Measurements from ENCODE around the gene SLC17A8. TPM values are rescaled to one million over a fixed set of nuclear protein-coding genes. Genes with fewer than 3 reads are reported as not detected.

Gene SLC17A8
- total and polyA plus RNA-seq, 2 donors (not counting 3 experiments of a cell fraction or from before 2014, with no cell fraction given): not detected

DNA sequence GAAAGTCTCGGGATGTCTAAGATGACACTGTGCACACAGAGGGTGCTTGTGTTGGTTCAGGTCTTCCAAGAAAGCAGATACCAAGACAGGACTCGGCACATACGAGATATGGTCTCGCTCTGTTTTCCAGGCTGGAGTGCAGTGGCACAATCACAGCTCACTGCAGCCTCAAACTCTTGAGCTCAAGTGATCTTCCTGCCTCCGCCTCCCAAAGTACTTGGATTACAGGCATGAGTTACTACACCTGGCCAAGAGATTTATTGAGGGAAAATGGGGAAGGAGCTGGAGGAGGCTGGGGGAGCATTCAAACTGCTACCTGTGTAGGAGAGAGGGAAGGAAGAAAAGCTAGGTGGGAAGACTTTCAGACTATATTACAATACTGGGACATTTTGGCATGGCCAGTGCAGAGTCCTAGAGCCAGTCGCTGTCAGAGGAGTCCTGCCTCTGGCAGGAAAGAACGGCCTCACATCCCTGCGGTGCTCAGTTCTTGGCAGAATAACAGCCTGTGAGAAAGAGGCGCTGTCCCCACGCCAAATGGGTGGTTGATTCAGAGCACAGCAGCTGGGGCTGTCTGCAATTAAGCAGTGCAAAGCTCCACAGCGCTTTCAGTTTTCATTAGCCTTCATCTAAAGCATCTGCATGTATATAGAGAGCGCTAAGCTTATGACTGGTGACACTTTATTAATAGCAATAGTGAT is 18.3 kb downstream of the SLC17A8 start:
- Histone ChIP-seq H3K4me3 (replicated peaks in 1 of 3; ENCODE audit: insufficient read depth in 1 of 3, low read depth in 1 of 3, low read length in 3 of 3) (no peak overlapping the region), H3K4me2 (ENCODE audit: insufficient read depth, low read length) (no peak overlapping the region), H3K27me3 (ENCODE audit: control insufficient read depth in 2 of 2, insufficient read depth in 2 of 2, low read length in 2 of 2) (no peaks in the 10 kb centered on the region), H3K9ac (replicated peaks; ENCODE audit: extremely low read depth, insufficient read depth, low read length) (no peak overlapping the region), H2AFZ (ENCODE audit: low read depth, low read length) (no peak overlapping the region), H3K79me2 (ENCODE audit: control insufficient read depth, insufficient read depth, low read length) (no peaks in the 10 kb centered on the region), H3K4me1 (ENCODE audit: control insufficient read depth, extremely low read depth, insufficient read depth, low read length) (no peaks in the 10 kb centered on the region), H3K36me3 (ENCODE audit: control insufficient read depth in 2 of 2, extremely low read depth in 1 of 2, insufficient read depth in 2 of 2, low read length in 2 of 2) (no peaks in the 10 kb centered on the region), H4K20me1 (replicated peaks; ENCODE audit: control insufficient read depth, extremely low read depth, insufficient read depth, low read length) (no peaks in the 10 kb centered on the region), H3K27ac (ENCODE audit: insufficient read depth, low read depth, low read length) (no peak overlapping the region), H3K9me1 (replicated peaks; ENCODE audit: control insufficient read depth, extremely low read depth, insufficient read depth, low read length) (no peaks in the 10 kb centered on the region), H3K9me3 (replicated peaks; ENCODE audit: control insufficient read depth, insufficient read depth, low read length) (no peaks in the 10 kb centered on the region)
- TF ChIP-seq, protein P1, sequence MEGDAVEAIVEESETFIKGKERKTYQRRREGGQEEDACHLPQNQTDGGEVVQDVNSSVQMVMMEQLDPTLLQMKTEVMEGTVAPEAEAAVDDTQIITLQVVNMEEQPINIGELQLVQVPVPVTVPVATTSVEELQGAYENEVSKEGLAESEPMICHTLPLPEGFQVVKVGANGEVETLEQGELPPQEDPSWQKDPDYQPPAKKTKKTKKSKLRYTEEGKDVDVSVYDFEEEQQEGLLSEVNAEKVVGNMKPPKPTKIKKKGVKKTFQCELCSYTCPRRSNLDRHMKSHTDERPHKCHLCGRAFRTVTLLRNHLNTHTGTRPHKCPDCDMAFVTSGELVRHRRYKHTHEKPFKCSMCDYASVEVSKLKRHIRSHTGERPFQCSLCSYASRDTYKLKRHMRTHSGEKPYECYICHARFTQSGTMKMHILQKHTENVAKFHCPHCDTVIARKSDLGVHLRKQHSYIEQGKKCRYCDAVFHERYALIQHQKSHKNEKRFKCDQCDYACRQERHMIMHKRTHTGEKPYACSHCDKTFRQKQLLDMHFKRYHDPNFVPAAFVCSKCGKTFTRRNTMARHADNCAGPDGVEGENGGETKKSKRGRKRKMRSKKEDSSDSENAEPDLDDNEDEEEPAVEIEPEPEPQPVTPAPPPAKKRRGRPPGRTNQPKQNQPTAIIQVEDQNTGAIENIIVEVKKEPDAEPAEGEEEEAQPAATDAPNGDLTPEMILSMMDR (IDR thresholded peaks at IDR 0.05; ENCODE audit: extremely low read depth in 1 of 2, insufficient read depth in 1 of 2, low read depth in 1 of 2, low read length in 2 of 2): no peak
- TF ChIP-seq JUN (IDR thresholded peaks at IDR 0.05; ENCODE audit: borderline replicate concordance, insufficient read depth, insufficient read length, low read depth) (no peak), FOS (IDR thresholded peaks at IDR 0.05; ENCODE audit: borderline replicate concordance, insufficient read depth, low read length) (no peak), GATA2 (IDR thresholded peaks at IDR 0.05; ENCODE audit: insufficient read depth, insufficient read length, low read depth, low read length) (no peak)
- CTCF ChIA-PET: interaction anchor here (1.0 to 1.4 kb wide), 3 partner anchors 27 to 30 kb away, joined by 3 to 5 read pairs (median 4); no protein-coding TSS in a partner anchor
- FAIRE-seq: no peak
- POLR2A ChIA-PET: no interaction called here
- BruUV-seq (replicated peaks): no TSS peak
- intact Hi-C loops (cut with micrococcal nuclease): no loop called here
- no peak for DNase-seq (ENCODE audit: low read depth, low spot score)
- dilution Hi-C loops (cut with MboI; ENCODE audit: extremely low pct_ligation_motif_present, low sequenced_read_pairs): no loop called here

DNA sequence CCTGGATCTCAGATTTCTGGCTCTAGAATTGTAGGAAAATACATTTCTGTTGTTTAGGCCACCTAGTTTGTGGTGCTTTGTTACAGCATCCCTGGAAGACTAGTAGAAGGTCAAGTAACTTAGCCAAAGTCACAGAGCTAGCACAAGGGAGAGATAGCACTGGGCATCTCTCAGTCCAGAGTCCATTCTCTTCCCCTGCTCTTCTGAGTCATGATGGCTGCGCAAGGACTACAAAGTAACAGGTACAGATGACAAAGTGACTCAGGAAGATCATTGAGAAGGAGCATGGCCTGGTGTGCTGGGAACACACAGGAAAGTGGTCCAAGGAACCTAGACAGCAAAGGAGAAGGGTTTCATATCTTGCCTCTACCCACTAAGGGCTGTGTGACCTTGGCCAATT is 19.3 kb downstream of the SLC17A8 start:
- CTCF ChIA-PET: interaction anchor here (1.1 to 3.8 kb wide), 2 partner anchors 9 to 28 kb away, joined by 3 to 21 read pairs; no protein-coding TSS in a partner anchor
- intact Hi-C loops (cut with micrococcal nuclease): no loop called here

More for the DNA sequence above, 19.3 kb downstream of the SLC17A8 start:
- no peaks in the 10 kb centered on the region for H3K9me3 ChIP-seq (replicated peaks; ENCODE audit: control insufficient read depth, insufficient read depth, low read length)
- DNase-seq (ENCODE audit: low read depth, low spot score) (no peak), FAIRE-seq (no peak)
- no TSS peak for BruUV-seq (replicated peaks)
- H3K4me2 ChIP-seq (ENCODE audit: insufficient read depth, low read length): no peak overlapping the region
- no peak overlapping the region for H2AFZ ChIP-seq (ENCODE audit: low read depth, low read length)
- H3K27me3 ChIP-seq (ENCODE audit: control insufficient read depth in 2 of 2, insufficient read depth in 2 of 2, low read length in 2 of 2): no peaks in the 10 kb centered on the region
- H3K4me1 ChIP-seq (ENCODE audit: control insufficient read depth, extremely low read depth, insufficient read depth, low read length): no peaks in the 10 kb centered on the region
- H3K79me2 ChIP-seq (ENCODE audit: control insufficient read depth, insufficient read depth, low read length): no peaks in the 10 kb centered on the region
- no peaks in the 10 kb centered on the region for H3K36me3 ChIP-seq (ENCODE audit: control insufficient read depth in 2 of 2, extremely low read depth in 1 of 2, insufficient read depth in 2 of 2, low read length in 2 of 2)
- H4K20me1 ChIP-seq (replicated peaks; ENCODE audit: control insufficient read depth, extremely low read depth, insufficient read depth, low read length): no peaks in the 10 kb centered on the region
- H3K4me3 ChIP-seq (replicated peaks in 1 of 3; ENCODE audit: insufficient read depth in 1 of 3, low read depth in 1 of 3, low read length in 3 of 3): no peak overlapping the region
- dilution Hi-C loops (cut with MboI; ENCODE audit: extremely low pct_ligation_motif_present, low sequenced_read_pairs): no loop called here
- TF ChIP-seq GATA2 (IDR thresholded peaks at IDR 0.05; ENCODE audit: insufficient read depth, insufficient read length, low read depth, low read length) (no peak), POLR2A (IDR thresholded peaks at IDR 0.05; ENCODE audit: low read depth, low read length) (no peak), POLR2AphosphoS5 (IDR thresholded peaks at IDR 0.05; ENCODE audit: insufficient read depth, low read depth, low read length) (no peak)
- H3K9ac ChIP-seq (replicated peaks; ENCODE audit: extremely low read depth, insufficient read depth, low read length): no peak overlapping the region
- H3K27ac ChIP-seq (ENCODE audit: insufficient read depth, low read depth, low read length): no peak overlapping the region
- POLR2A ChIA-PET: no interaction called here
- H3K9me1 ChIP-seq (replicated peaks; ENCODE audit: control insufficient read depth, extremely low read depth, insufficient read depth, low read length): no peaks in the 10 kb centered on the region

Data from endothelial cell of umbilical vein (primary cell).